GM21619 (cell line): ENCODE data around the gene MFGE8.
A peak's percentile ranks its signal among the peaks of the same experiment; 100 is the strongest.

Experiments used
- ATAC-seq: cut with Tn5 transposase; IDR thresholded peaks from one replicate; pipeline ENCODE4 v1.9.1; 2021; ENCODE audit not compliant: unreplicated experiment

The MFGE8 gene

DNA sequence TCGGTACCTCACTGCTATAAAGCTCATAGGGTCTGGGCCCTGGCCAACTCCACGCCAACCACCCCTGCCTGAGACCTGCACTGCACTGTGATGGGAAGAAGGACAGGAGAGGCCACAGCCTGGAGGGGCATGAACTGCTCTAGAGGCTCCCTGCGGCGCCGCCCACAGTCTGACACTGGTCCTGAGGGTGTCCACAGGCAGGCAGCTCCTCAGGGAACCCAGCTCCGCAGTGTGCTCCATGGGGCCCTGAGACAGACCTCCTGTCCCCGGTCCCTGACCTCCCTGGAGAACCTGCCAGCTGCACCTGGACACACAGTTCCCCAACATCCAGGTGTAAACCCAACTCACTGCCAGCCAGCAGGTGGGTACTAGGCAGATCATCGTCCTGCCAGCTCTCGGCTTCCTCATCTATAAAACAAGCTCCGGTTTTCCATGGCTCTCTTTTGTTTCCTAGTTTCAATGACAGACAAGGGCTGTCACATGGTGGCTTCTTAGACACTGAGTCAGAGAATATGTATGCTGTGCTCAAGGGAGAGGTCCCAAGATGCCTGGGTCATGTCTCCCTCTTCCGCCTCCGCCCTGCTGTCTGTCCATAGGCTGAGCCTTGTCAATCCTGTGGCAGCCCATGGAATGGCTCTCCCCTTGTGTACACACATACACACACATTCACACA lies 12.7 kb downstream of the MFGE8 start:
- ATAC-seq: no peak

DNA sequence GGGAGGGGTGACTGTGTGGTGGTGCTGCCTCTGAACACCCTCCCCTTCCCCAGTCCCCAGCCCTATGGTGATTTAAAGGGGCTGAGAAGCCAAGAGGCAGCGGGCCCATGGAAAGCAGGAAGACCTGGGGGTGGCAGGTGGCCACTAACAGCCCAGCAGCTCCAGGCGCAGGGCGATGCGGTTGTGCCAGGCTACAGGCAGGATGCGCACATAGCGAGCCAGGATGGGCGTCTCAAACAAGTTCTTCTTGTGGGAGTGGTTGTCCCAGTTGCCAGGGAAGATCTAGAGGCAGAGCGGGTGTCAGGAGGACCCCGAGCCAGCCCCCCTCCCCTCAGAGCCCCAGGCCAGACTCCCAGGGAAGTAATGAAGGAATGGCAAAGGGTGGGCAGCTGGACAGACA lies 13.9 kb downstream of the MFGE8 start:
- ATAC-seq: no peak

DNA sequence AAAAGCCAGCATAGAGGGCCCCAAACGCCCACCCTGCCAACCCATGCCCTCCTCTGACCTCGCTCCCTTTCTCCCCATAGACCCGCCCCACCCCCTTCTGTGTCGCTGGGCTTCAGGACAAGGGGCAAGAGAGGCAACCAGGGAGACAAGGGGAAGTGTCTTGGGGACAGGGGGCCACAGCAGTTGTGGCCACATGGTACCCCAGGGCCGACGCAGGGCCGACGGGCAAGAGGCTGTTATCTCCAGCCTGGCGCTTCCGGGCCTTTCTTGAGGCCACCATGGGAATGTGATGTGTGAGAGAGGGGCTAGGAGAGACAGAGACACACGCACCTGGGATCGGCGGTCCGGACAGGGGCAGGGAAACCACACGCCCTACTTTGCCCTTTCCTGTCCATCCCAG lies 14.4 kb downstream of the MFGE8 start:
- ATAC-seq: no peak

DNA sequence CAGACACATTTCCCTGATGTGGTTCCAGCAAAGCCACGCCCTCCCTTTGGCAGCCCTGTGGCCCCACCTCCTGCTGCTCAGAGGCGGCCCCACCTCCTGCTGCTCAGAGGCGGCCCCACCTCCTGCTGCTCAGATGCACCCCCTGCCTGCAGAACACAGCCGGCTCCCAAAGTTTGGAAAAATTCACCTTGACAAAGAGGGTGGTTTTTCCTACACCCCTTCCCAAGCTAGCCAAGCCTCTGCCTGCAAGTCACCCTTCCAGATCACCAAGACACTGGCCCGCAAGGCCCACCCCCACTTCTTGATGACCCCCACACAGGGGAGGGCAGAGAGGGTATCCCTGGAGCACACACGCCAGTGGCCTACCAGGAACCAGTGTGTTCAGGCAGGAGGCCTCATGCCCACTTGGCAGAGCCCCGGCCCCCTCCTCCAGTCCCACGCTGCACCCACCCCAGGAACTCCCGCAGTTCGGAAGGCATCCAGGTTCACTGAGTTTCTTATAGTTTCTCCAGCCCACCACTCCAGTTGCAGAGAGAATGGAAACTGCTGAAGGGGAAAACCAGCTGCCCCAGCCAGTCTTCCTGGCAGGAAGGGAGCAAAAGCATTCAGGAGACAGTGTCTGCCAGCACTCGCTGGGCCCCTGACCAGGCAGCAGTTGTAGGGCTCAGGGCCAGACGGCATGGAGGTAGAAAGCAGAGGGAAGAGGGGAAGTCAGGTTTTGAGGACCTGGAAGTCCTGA lies 15.6 kb downstream of the MFGE8 start:
- ATAC-seq: peak; percentile 49

DNA sequence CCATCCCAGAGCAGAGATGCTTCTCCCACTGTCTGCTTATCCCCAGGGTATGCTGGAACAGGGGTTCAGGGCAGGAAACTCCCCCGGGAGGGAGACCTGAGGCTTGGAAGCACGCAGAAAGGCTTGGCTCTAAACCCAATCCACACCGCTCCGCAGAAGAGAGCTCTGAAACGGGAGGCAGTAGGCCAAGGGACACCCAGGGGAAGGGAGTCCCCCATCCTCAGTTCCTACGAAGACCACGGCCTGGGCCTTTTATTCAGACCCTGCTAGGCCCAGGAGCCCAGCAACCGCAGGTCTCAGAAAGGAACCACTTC lies 16.1 kb downstream of the MFGE8 start:
- ATAC-seq: no peak

DNA sequence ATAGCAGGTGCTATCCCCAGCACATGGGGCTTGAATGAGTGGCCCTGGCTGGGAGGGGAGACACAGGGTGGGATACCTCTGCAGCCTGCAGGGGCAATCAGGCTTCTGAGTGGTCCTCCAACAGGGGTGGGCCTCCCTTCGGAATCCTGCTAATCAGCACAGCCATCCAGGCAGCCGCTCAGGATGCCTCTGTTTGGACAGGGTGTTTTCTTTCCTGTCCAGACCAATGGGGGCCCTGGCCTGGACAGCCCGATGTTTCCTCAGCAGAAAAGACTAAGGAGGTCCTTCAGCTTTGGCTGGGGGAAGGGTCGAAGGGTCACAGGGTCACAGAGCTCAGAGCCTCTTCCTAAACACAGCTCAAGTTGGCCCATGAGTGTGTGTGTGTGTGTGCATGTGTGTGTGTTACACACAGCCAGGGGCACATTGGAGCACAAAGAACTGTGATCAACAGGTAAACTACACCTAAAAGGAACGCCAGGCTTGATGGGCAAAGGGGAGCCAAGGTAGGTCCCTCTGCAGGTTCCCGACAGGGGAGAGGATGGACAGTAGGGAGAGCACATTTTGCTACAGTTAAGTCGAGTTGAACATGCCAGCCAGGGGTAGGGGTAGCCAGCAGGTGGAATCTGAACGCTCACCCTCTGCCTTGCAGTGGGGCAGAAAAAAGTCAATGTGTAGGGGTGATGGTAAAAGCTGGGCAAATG lies 16.7 kb downstream of the MFGE8 start:
- no peak for ATAC-seq

DNA sequence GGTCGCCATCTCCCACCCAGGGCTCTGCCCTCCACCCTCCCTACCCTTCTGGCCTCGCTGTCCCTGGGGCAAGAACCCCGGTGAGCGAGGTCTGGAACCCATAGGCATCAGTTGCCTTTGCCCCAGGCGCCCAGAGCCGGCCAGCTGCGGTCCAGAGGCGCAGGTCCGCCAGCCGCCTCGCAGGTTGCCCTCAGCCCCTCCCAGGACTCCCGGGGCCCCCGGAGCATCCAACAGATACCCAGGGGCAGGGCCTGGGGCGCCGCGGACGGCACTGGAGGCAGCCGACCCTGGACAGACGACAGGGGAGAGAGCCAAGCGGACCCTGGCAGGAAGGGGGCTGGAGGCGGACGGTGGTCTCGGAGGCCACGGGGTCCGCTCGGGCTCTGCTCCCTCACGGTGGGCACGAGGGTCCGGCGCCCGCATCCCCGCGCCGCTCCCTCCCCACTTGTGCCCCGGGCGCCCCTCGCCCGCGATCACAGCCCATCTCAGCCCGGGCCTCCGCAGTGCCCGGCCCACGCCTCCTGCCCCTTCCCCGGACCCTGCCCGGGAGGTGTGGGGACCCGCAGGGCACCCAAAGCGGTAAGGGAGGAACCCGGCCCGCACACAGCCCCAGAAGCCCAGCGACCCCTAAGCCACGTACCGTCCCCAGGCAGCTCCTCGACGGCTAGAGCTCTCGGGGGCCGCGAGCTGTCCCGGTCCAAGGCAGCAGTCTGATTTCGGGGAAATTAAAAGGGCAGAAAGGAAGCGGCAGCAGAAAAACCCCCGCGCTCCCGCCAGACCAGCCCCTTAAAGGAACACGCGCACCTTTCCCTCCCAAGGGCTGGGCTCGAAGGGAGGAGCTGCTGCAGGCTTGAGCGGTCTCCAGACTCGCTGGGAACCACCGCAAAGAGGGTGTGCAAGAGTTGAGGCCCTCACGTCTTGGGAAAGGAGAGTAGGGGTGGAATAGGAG lies 18.1 kb downstream of the MFGE8 start, which contains the start of gene HAPLN3:
TSS of gene HAPLN3 (minus strand) at position 726 of the 949 bp plus-strand sequence. CDS start 8,246 bp downstream, outside the sequence.
- peak; percentile 31 for ATAC-seq

DNA sequence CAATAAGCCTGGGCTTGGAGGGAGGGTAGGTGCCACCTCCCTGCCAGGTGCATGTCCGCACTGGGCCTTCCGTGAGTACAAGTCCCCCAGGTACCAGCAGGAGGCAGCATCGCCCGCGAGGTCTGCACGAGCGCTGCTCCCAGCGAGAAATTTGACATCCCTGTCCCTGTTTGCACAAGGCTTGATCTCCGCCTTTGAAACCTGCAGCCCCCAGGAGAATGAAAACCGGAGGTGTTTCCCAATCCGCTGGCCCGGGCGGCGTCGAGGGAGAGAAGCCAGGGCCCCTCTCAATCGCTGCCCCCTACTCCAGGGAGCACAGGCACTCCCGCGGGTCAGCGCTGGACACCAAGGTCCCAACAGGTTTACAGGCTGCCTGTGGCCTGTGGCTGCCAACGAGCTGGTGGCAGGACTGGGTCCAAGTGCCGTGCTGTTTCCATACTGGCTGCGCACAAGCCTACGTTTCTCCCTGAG lies 18.8 kb downstream of the MFGE8 start:
- ATAC-seq: peak; percentile 65

DNA sequence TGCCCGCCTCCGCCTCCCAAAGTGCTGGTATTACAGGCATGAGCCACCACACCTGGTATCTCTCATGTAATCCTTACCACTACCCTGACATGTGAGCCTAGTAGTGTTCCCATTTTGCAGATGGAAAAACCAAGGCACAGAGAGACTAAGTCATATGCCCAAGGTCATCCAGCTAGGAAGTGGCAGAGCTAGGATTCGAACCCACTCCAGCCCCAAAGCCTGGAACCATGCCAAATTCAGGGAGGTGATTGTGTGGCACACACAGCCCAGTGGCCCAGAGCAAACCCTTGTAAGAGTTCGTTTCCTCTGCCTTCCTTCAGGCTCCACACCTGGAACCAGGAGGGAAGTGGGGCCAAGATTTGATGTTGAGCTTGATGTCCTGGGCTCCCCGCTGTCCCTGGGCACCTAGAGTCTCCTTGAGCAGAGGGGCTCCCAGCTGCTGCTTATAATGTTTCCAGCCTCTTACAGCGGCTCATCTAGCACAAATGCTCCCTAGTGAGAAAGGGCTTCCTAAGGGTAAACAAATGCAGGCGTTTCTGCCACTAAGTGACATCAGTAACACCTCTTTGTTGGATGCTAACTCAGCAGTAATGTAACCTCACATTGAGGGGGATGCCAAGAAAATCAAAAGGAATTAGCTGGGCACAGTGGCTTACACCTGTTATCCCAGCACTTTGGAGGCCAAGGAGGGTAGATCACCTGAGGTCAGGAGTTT lies 21.5 kb downstream of the MFGE8 start:
- ATAC-seq: no peak

DNA sequence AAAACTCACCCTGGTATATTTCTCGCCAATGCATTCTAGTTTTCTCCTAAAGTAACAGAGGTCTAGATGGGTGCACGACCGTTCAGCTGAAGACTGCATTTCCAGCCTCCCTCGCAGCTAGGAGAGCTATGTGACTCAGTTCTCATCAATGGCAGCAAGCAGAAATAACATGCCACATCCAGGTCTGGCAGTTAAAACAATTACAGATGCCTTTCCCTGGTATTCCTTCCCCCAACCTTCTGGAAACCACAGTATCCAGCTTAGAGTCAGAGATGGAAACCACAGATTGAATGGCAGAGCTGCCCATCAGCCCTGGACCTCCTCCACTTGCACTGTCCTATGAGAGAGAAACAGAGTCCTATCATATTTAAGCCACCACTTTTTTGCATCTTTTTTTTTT lies 22.7 kb downstream of the MFGE8 start:
- ATAC-seq: no peak

DNA sequence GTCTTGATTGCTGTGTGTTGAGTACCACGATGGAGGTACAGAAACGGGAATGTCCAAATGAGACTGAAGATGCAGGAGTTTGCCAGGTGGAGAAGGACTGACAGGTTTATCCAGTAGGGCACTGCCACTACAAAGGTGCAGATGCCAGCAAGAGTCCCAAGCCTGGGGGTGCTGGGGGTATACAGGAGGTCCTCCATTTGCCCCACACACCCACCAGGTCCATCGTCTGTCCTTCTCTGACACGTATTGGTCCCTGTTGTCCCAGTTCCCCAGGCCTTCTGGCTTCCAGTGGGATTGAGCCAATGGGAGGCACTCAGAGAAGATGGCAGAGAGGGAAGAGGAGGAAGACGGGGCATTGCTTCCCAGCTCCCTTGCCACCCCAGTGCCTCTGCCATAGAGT lies 24.5 kb downstream of the MFGE8 start:
- ATAC-seq: no peak

DNA sequence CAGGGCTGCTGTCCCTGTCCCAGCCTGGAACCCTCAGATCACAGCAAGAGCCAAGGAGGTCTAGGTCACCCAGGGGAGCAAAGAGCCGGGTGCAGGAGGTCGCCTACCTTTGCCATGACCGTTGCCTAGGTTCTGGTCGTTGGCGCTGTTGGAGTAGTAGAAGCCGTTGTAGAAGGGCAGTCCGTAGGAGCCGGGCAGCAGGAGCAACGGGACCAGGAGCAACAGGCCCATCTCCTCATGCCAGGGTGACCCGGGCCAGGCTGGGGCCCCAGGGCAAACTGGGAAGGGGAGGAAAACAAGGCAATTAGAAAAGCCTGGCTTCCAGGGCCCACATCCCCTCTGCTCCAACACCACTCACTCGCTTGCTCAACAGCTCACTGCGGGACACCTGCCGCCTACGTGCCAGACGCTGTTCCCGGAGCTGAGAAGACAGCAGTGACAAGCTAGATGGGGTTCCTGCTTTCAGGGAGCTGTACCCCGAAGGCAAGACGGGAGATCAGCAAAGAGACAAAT lies 26.1 kb downstream of the MFGE8 start:
- no peak for ATAC-seq

DNA sequence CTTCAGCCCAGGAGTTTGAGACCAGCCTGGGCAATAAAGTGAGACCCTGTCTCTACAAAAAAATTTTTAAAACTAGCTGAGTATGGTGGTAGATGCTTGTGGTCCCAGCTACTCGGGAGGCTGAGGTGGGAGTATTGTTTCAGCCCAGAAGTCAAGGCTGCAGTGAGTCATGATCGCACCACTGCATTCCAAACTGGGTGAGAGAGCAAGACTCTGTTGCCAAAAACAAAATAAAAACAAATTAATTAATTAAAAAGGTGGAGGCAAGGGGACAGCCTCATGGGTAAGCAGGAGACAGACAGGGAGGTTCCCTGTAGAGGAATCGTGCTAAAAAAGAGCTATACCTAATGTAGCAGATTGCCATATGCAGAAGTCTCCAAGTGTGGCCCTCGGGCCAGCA lies 30.4 kb downstream of the MFGE8 start:
- no peak for ATAC-seq

DNA sequence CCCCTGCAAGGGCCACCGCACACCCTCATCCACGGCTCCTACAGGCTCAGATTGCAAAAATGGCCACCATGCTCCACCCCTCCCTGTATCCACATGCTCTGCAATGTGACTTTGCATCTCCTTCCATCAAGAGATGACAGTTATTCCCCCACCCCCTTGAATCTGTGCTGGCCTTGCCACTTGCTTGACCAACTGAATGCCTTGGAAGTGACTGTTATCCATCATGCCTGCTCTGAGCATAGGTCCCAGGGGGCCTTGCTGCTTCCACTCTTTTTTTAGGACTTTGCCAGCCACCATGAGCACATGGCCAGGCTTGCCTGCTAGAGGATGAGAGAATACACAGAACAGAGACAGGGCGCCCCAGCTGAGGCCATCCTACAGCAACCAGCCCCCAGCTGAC lies 31.4 kb downstream of the MFGE8 start:
- no peak for ATAC-seq

DNA sequence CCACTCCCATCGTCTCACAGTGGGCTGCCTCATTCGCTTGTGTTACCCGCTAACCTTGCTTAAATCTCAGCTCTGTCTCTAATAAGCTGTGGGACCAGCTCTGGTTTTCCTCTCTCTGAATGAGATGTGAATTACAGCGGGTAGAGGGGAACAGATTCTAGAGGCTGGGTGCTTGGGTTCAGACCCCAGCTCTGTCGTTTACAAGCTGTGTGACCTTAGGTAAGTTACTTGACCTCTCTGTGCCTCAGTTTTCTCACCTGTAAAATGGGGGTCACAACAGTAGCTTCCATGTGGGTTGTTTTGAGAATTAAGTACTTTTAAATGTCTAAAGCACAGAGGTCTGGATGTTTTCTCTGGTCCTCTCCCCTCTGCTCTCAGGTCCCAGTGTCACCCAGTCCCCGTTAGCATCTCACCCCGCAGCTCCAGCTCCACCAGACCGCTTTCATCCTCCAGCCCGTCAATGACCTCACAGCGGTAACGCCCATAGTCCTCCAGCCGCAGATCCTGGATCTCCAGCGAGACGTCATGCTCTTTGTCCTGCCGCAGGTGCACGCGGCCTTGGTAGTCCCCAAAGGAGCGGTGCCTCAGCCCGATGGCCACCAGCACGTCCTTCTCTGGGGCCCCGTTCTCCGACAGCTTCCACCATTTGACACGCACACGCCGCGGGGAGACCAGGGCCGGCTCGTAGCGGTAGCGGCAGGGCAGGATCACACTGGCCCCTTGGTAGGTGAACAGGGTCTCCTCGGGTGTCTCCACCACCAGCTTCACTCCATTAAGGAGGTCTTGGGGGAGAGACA lies 32.0 kb downstream of the MFGE8 start:
- ATAC-seq: no peak

DNA sequence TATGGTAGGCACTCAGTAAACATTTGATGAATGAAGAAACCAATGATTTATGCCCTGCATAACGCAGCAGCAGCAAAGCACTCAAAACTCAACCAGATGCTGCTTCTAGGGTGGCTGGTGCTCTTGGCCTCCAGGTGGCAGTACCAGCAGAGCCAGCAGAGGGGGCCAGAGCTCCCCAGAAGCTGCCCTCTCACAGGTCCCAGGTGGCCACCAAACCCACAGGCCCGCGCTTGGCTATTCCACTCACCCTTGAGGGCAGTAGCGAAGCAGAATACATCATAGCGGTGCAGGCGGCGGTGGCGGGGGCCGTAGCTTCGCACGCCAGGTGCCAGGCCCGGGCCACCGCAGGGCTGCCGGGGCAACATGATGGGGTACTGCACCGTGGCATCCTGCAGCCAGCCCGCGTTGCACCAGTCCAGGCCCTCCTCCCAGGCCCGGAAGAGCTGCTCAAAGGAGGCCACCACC lies 34.4 kb downstream of the MFGE8 start:
- peak; percentile 71 for ATAC-seq

DNA sequence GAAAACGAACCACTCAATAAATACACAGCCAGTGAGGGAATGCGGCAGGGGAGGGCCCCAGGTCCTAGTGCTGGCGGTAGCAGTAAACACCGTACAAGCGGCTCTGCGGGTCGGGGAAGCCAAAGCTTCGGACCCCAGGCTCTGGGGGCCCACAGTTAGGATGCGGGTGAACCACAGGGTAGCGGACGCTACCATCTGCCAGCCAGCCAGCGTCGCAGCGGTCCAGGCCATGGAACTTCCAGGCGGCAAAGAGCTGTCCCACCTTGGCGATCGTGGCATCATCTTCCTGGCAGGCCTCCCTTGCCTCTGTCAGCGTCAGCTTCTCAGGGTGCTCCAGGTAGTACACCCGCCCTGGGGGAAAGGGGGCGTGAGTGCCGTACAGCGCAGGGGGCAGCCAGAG lies 35.3 kb downstream of the MFGE8 start:
- no peak for ATAC-seq

DNA sequence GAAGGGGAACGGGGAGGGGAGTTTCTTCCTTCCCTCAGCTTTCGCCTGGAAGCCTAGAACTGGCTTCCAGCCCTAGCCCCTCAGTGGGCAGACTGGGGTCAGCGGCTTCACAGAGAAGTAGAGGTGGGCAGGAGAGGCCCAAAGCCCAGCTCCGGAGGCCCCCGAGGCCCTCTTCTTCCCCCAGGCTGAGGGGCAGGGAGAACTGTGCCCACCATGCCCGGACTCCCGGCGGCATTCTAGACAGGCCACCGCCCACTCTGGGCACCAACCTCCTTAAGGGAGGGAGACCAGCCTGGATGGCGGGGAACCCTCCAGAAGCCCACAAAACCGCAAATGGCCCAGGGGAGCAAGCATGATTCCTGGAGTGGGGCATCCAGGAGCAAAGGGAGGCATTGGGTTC lies 35.8 kb downstream of the MFGE8 start:
- ATAC-seq: no peak

DNA sequence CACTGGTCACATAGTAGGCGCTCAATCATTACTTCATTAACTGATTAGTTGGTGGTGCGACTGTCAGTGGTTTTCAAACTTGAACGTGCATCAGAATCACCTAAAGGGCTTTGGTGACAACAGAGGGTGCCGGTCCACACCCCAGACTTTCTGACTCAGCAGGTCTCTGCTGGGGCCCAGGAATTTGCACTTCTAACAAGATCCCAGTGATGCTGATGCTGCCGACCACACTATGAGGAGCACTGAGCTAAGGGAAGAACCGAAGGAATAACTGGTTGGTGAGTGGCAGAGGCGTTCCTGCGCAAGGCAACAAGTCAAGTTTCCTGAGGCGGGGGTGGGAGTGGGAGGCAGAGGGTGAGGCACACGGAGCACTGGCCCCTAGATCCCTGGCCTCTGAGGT lies 36.6 kb downstream of the MFGE8 start:
- no peak for ATAC-seq
